KOPT-K1 (cell line): ENCODE data around the gene DNAJC12.
"Not testable (repeated sequence)": the region's sequence is repeated elsewhere in the genome, so short reads cannot be mapped to it uniquely, and the experiment has no call there.

Experiments
- H3K27ac ChIP-seq: fragments of 200-600 bp; sonication (generic); 2 replicates; pipeline ENCODE4 v1.5.1; 2016; ENCODE audit warnings: antibody characterized with exemption, mild to moderate bottlenecking, low read depth, low read length; ENCODE audit not compliant: poor library complexity, severe bottlenecking
- H3K36me3 ChIP-seq: fragments of 200-600 bp; sonication (generic); 2 replicates; pipeline ENCODE4 v1.5.1; 2017; ENCODE audit warnings: antibody characterized with exemption, mild to moderate bottlenecking, low read length, moderate library complexity; ENCODE audit not compliant: insufficient read depth
- H3K9me3 ChIP-seq: fragments of 200-600 bp; sonication (generic); 2 replicates; pipeline ENCODE4 v1.5.1; 2017; ENCODE audit warnings: antibody characterized with exemption, low read length, mild to moderate bottlenecking; ENCODE audit not compliant: insufficient read depth, poor library complexity, severe bottlenecking

The DNAJC12 gene

DNA sequence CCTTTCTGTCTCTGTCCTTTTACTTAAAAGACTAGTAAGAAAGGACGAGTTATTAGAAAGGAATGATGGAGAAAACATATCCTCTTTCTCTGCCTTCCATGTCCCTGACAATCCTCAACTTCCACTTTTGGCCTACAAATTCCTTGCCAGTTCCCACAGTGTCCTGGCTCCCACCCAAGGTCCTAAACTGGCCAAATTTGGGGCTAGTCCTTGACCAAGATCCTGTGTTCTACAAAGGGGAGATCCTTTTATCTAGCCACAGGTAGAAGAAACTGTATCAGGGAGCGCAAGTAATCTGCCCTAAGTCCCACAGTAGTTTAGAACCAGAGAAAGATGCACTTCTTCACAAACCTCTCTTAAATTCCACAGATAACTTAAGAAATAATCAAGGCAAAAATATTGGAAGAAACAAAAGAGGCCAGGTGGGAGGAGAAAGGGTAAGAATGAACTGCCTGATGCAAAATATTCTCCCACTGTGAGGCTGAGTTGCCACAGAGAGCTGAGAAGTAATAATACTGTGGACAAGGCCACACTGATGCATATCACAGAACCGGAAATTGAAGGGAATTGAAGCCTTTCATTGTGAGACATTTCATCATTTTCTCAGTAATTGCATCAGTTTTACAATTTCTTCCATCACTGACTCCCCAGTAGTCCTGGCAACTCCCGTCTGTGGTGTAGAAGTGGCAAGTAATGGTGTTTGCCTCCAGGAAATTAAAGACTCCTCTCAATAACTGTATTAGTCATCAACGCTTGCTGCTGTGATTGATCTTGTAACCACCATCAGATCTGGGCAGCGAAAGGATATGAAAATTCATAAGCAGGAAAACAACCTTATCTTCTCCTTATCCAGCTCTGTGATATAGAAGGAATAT lies 47.2 kb downstream of the DNAJC12 start:
- Histone ChIP-seq H3K36me3 (no peaks in the 10 kb centered on the region), H3K9me3 (no peaks in the 10 kb centered on the region), H3K27ac (no peak overlapping the region)

DNA sequence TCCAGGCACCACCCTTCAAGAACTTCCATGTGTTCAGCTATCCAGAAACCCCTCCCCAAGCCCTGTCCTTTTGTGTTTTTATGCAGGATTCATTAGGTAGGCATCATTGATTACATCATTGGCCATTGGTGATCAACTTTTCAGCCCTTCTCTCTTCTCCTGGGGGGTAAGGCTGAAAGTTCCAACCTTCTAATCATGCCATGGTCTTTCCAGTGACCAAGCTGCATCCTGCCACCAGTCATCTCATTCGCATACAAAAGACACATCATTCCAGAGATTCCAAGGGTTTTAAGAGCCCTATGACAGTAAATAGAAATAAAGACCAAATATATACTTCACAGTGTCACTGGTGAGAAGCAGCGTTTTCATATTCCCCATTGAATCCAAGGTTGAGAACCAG lies 48.2 kb downstream of the DNAJC12 start:
- Histone ChIP-seq H3K9me3 (no peaks in the 10 kb centered on the region), H3K27ac (no peak overlapping the region), H3K36me3 (no peaks in the 10 kb centered on the region)

DNA sequence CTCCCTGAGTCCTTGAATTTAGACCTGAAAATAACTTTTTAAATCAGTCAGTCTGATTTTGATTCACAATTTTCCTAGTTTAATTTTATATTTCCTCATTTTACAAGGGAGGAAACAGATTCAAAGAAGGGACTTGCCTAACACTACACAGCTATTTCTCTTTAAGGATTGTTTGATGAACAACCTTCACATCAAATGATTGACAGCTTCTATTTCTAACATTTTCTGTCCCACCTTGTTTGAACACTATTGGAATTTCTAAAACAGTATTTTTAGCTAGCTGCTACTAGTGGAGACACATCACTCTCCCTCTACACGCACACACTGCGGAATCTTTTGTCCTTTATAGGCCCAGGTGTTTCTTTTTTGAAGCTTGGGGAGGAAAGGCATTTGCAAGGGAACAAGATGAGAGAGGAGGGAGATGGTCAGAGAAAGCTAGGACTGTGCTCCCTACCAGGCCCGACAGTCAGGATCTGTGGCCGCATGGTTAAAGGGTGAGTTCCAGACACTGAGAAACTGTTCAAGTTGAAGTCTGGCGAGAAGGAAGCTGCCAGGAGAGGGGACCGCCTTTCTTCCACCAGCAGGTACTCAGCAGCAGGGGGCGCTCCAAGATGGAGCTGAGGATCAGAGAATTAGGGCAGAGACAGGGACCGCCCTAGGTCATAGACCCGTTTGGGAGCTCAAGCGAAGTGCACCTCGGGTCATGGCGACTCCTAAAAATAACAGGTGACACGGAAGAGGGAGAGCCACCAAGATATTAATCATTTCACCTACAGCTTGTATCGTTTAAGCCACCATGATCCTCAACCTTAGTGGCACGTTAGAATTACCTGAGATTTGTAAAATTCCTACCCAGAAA lies 49.7 kb downstream of the DNAJC12 start:
- Histone ChIP-seq H3K36me3 (no peaks in the 10 kb centered on the region), H3K9me3 (no peaks in the 10 kb centered on the region), H3K27ac (no peak overlapping the region)

DNA sequence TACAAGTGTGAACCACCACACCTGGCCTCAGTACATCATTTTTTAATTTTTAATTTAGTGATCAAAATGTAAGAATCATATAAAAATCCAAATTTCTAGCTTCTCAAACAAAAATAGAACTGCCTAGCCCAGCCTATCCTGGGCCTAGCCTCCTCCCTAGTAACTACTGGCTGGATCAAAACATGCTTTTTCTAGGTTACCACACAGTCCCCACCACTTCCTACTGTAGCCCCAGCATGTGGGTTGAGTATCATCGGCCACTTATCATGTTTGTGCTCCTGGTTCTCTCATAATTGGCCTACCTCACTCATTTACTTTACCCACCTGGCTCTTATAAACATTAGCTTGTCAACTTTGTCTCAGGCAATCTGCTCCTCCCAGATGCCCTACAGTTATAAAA lies 52.9 kb downstream of the DNAJC12 start:
- H3K9me3 ChIP-seq = no peaks in the 10 kb centered on the region
- no peaks in the 10 kb centered on the region for H3K36me3 ChIP-seq
- no peak overlapping the region for H3K27ac ChIP-seq

DNA sequence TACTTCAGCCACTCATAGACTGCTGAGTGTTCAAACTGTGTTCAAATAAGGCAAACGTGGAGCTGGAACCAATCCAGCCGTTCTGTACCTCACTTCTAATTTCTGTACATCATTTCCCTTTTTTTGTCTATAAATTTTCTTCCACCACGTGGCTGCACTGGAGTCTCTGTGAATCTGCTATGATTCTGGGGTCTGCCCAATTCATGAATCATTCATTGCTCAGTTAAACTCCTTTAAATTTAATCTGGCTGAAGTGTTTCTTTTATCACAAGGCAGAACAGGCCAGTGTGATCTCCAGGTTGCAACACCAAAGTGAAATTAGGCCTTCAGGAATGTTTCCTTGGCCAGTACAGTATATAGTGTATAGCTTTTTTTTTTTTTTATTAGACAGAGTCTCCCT lies 53.5 kb downstream of the DNAJC12 start:
- H3K9me3 ChIP-seq = no peaks in the 10 kb centered on the region
- H3K27ac ChIP-seq = no peak overlapping the region
- H3K36me3 ChIP-seq = no peaks in the 10 kb centered on the region

DNA sequence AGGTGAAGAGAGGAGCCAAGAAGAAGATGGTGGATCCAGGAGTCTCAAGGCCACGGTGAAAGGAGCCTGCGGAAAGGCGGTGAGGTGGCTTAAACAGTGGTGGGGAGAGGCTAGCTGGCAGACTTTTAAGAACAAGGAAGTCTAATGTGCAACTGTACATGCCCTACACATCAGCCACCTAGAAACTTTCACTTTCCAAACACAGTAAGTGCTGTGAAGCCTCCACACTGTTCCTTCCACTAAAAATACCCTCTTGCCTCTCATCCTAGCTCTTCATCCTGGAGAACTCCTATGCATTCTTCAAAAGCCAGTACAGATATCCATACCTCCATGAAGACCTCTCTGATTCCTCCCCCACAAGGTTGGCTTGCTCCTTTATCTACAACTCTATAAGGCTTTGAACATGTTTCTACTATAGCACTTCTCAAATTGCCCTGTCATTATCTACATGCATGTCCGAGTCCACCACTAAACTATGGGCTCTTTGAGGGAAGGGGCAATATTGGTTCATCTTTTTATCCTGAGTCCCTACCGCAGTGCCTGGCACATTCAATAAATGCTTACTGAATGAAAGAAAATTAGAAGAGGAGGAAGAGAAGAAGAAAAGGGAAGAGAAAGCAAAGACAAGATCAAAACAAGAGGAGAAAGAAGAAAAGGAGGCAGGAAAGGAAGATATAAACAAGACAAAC lies 54.2 kb downstream of the DNAJC12 start:
- Histone ChIP-seq H3K9me3 (no peaks in the 10 kb centered on the region), H3K36me3 (no peaks in the 10 kb centered on the region), H3K27ac (no peak overlapping the region)

DNA sequence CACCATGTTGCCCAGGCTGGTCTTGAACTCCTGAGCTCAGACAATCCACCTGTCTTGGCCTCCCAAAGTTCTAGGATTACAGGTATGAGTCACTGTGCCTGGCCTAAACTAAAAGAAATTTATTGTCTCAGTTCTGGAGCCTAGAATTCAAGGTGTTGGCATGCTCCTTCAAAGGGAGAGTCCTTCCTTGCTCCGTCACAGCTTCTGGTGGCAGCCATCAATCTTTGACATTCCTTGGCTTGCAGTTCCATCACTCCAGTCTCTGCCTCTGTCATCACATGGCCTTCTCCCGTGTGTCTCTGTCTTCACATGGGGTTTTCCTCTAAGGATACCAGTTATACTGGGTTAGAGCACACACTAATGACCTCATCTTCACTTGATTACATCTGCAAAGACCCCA lies 55.5 kb downstream of the DNAJC12 start:
- no peaks in the 10 kb centered on the region for H3K9me3 ChIP-seq
- no peak overlapping the region for H3K27ac ChIP-seq
- no peaks in the 10 kb centered on the region for H3K36me3 ChIP-seq

DNA sequence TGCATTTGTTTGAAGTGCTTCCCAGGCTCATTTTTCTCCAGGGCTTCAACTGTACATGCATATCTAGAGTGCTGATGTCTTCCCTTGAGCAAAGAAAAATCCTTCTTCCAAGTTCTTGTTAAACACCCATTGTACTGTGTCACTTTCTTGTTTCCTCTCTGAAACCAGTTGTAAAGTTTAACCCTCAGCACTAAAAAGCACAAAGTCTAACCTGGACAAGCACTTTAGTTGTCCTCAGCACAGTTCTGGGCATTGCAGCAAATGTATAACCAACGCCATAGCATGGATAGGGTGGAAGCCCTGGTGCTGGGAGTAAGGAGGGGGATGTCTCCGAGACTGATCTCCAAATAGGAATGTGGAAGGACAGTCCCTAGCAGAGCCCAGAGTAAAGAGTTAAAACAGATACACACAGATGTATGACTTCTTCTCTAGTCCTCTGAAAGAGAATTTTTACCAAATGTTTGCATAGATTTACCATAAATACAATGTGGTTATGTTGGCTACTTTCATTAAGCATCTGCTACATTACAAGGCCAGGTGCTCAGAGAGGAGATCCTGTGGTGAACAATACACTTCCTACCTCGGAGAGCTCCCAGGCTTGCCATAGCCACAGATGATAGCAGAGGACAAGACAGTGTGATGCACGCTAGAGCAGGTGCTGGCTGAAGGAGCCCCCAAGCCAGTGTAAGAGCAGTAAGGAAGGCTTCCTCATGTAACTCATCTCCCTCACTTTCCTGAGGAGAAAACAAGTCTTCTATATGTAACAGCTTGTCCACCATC lies 57.0 kb downstream of the DNAJC12 start:
- Histone ChIP-seq H3K36me3 (no peaks in the 10 kb centered on the region), H3K9me3 (no peaks in the 10 kb centered on the region), H3K27ac (no peak overlapping the region)

DNA sequence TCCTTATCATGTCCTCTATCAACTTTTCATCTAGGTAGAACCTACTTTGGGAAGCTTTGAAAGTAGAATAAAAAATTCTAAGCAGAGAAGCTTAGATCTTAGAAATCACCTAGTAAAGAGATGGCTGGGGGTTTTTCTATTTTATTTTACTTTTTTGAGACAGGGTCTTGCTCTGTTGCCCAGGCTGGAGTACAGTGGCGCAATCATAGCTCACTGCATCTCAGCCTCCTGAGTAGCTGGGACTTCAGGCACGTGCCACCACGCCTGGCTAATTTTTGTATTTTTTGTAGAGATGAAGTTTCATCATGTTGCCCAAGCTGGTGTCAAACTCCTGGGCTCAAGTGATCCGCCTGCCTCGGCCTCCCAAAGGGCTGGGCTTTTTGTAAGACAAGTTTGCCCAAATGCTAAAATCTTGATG lies 57.8 kb downstream of the DNAJC12 start:
- H3K36me3 ChIP-seq, H3K9me3 ChIP-seq, H3K27ac ChIP-seq: not testable (repeated sequence)

DNA sequence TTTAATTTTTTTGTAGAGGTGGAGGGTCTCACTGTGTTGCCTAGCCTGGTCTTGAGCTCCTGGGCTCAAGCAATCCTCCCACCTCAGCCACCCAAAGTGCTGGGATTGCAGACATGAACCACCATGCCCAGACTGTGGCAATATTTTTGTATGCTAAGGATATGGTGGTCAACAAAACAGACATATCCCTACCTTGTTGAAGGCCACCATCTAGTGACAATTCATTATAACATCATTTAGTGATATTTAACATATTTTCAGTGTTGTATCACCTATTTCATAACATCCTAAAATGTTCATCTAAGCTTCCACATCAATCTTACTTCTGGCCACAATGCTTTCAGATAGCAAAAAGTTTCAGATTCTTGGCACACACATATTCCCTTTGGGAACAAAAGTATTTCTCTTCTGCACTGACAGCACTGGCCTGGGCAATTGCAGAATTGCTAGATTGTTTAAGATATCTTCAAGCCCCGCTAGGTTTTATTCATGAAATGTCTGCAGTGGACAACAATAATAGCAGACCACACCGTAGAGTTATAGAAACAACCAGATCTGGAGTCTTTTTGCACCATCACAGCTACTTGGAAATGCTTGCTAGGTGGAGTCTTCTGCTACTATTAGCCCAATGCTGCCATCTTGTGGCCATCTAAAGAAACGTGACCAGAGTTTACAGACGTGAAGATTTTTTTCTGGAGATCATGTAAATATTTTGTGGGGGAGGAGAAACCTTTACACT lies 58.4 kb downstream of the DNAJC12 start:
- H3K27ac ChIP-seq = no peak overlapping the region
- H3K9me3 ChIP-seq = no peaks in the 10 kb centered on the region
- H3K36me3 ChIP-seq = no peaks in the 10 kb centered on the region

DNA sequence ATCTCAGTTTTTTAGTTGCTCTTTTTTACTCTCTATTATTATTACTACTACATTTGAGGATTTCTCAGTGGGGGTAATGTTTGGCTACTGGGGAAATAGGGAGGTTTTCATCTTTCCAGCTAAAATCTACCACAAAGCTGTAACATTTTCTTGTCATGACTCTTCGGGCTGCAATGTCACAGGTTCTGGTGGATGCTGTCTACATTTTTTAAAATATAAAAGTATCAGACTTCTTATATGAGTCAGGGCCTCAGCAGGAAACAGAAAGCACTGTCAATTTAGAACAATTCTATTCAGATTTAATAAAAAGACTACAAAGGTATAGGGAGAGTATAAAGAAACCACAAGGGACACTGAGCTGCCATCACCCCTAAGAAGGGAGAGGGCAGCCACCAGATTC lies 61.6 kb downstream of the DNAJC12 start:
- H3K9me3 ChIP-seq = no peaks in the 10 kb centered on the region
- no peaks in the 10 kb centered on the region for H3K36me3 ChIP-seq
- no peak overlapping the region for H3K27ac ChIP-seq

DNA sequence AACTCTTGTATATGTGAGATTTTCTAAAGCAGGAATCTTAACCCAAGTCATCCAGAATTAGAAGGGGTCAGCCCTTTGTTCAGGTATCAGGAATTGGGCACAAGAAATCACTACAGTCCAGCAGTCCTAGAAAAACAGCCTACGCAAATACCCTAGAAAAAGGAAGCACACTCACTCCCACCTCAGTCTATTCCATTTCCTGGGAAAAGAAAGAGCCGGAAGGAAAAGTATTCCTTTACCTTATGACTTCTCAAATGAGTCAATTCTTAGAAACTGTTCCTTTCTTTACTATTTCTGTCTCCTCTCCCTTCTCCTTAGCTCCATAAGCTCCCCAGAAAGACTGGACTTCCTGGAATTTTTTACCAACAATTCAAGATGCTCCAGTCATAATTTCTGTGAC lies 62.7 kb downstream of the DNAJC12 start:
- Histone ChIP-seq H3K27ac (no peak overlapping the region), H3K36me3 (no peaks in the 10 kb centered on the region), H3K9me3 (no peaks in the 10 kb centered on the region)

DNA sequence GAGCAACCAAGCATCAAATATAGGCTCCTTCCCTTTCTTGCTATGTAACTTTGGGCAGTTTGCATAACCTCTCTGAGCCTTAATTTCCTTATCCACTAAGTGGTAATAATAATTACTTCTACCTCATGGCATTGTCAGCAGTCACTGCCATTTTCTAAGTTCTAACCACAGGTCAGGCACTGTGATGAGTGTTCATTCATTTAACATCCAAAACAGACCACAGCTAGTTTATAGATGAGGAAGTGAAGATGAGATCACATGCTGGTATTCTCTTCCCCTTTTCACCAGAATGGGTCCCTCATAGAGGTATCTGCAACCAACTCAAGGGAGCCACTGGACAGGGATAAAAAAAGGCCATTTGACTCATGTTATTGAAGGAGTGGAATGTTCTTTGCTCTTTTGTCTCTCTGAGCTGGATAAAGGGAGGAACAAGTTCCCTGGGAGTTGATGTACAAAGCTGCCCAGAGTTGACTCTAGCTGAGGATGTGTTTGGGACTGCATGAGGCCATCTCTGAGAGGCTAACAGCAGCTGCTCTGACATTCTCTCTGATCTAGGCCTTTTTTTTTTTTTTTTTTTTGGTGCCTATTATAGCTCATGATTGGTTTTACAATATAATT lies 65.0 kb downstream of the DNAJC12 start:
- H3K27ac ChIP-seq = no peak overlapping the region
- no peaks in the 10 kb centered on the region for H3K36me3 ChIP-seq

DNA sequence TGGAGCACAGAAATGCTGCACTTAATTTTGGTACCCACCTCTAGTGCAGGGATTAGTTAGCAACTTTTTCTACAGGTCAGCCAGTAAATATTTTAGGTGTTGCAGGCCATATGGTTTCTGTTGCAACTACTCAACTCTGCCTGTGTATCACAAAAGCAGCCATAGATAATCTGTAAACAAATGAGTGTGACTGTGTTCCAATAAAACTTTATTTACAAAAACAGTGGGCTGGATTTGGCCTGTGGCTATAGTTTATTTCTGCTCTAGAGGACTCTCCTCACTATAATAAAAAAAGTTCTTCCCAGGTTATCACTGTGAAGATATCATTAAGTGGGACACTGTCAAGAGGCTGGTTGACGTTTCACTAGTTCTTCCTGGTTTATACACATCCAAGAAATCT lies 65.8 kb downstream of the DNAJC12 start:
- H3K27ac ChIP-seq = no peak overlapping the region

More for the DNA sequence above, 65.0 kb downstream of the DNAJC12 start:
- H3K9me3 ChIP-seq = no peaks in the 10 kb centered on the region

More for the DNA sequence above, 65.8 kb downstream of the DNAJC12 start:
- Histone ChIP-seq H3K9me3 (no peaks in the 10 kb centered on the region), H3K36me3 (no peaks in the 10 kb centered on the region)
